Hippocampal formation (tissue), 2 donors: ENCODE results near the gene PRKN.

Source experiments
- DNase-seq, 2 donors: peaks; one replicate each; lab custom pipeline; 2025; lab: John Stamatoyannopoulos, UW

PRKN gene

DNA sequence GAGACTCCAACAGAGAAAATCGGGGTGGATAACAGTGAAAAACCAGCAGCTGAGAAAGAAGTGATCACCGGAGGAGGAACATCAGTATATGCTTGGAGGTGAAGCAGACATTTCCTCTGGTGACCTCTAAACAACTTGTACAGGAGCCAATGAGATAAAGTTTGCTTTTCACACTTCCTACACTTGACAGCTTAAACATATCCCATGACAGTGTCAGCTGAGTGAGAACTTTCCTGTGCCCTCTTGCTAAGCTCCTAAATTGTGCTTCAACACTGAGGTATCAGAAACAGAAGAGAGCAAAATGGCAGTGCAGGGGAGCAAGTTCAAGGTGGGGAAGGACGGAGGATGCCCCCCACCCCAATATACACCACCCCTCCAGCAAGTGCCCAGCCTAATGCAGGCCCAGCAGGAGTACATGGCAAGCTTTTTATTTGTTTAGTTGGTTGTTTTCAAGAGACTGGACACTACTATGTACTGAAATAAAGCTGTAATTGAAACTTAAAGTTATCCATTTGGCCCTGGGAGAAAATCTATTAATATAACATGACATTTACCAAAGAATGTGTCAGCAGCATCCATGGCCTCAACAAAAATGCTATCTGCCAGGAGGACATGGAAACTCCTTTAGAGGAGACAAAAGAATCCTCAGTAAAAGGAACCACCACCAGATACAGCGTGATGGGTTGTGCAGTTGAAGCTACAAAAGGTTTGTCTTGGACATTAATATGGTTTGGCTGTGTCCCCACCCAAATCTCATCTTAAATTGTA, 540.2 kb downstream of the PRKN start:
- DNase-seq = no peak

GRCh38 chr6:162184465-162184864, 543.1 kb downstream of the PRKN start:
- no peak for DNase-seq

DNA sequence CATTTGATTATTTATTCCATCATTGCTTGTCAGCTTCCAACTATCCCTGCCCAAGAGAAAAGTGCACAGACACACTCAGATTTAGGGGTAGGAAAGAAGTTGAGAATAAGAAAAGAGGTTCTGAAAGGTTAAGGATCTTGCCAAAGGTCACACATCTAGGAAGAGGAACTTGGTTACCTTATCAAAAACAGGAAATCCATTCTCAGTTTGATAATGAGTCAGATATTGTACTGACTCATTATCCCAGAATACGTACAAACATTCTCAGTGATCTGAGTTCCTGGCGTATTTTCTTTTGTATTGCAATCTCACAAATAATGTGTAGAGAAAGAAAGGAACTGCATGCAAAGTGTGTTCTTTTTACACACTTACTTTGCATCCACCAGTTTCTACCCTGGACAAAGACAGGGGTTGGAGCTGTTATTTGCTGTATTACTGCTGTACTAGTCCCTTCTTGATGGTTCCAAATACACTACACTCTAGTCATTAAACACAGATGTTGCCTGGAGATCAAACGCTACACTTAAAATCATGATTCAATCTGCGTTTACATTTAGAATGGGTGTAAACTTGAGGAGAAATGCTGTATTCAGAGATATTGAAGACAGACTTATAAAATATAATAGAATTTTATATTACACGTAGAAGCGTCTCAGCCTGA, 545.7 kb downstream of the PRKN start:
- DNase-seq = no peak

DNA sequence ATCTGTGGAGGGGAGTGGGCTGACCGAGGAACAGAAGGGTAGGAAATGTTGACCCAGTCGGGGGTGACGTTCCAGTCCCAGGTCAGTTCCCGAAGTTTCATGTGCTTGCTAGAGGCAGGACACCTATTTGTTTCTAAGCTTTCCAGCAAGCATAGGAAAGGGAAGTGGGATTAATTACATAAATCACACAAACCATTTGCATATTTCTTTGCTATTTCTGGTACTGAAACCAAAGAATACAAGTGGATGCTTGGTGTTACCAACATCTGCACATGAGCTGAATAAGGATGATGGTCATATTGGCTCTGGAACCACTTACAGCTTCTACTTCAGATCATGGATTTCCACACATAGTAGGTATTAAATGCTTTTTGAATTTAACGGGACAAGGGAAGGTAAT, 546.5 kb downstream of the PRKN start:
- DNase-seq = no peak

GRCh38 chr6:162179196-162179951, 548.2 kb downstream of the PRKN start:
- DNase-seq = no peak

DNA sequence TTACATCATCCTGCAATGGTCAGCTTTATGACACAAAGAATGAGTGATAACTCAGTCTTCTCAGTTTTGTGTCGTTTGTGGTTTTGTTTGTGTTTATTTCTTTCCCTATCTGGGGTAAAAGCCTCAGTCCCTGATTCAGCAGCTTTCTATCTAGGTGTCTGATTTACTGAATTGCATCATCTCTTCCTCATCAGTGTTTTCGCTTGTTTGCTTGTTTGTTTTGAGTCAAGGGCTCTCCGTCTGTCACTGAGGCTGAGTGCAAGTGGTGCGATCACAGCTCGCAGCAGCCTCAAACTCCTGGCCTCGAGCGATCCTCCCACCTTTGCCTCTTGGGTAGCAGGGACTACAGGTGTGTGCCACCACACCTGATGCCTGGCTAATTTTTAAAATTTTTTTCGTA, 548.9 kb downstream of the PRKN start:
- DNase-seq = no peak

GRCh38 chr6:162178266-162178665, 549.3 kb downstream of the PRKN start:
- DNase-seq = no peak

DNA sequence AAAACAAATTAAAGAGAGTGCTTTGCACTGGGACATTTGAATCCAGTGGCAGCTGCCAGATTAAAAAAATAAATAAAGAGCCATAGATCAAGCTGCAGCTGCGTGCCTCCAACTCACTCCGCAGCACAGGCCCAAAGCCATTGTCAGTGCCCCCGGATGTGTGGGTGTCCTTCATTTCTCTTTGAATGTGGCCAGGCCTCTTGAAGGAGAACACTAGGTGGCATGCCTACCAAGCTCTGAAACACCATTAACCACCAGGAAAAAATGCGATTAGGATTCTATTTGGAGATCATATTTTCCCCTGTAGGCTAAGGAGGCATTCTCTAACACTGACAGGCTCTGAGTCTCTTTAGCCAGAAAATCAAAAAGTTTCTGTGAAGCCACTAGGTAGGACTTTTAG, 549.8 kb downstream of the PRKN start:
- DNase-seq = peak; percentile 33 to 69

DNA sequence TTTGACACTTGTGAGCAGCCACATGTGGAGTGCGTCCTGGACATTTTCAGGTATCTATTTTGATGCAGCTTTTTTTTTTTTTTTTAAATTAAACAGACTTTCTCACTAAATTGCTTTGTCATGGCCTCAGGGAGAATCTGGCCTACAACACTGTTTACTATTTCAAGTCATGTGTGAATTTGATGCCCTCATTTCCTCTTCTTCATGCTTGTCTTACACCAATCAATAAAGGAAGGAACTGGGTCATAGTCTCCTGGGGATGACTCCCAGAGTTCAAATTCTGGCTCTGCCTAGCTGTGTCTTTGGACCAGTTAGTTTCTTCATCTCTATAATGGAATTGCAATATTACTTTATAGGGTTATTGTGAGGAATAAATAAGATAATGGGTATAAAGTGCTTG, 554.1 kb downstream of the PRKN start:
- no peak for DNase-seq

DNA sequence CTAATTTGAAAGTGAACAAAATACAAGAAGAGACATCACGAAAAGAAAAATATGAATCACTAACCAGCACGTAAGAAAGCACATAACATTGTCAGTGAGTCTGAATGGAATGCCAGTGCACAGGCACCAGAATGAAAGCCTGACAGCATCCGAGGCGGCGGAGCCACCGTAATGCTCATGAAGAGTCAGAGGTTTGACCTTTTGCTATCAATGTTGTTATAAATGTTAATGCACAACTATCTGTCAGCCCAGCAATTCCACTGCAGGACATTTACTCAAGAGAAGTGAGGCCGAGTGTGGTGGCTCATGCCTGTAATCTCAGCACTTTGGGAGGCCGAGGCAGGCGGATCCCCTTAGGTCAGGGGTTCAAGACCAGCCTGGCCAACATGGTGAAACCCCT, 562.1 kb downstream of the PRKN start:
- DNase-seq = no peak

- no peak for DNase-seq
These were observed 570.2 kb downstream of the PRKN start for GRCh38 chr6:162157167-162157870.

DNA sequence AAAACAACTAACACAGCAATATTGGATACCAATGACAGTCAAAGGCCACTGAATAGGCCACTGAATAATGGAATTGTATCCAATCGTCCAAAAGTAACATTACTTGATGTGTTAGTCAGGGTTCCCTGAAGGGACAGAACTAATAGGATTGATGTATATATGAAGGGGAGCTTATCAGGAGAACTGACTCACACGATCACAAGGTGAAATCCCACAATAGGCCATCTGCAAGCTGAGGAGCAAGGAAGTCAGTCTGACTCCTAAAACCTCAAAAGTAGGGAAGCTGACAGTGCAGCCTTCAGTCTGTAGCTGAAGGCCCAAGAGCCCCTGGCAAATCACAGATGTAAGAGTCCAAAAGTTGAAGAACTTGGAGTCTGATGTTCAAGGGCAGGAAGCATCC, 571.4 kb downstream of the PRKN start:
- DNase-seq = no peak

DNA sequence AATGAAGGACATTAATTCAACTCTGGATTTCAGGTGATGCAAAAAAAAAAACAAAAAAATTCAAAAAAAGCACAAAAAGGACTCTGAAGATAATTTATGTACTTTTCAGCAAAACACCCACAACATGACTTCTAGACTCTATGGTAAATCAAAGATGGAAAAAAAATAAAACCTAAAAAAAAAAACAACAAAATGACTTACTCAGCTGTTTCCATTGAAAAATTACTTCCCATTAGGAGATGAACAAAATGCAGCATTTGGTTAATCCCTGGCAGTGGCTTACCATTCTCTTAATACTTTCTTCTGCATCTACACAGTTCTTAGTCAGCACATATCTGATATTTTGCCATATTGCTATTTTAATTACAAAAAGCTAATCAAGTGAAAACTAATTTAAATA, 572.6 kb downstream of the PRKN start:
- no peak for DNase-seq

GRCh38 chr6:162154001-162154400, 573.6 kb downstream of the PRKN start:
- no peak for DNase-seq

GRCh38 chr6:162153120-162153519, 574.4 kb downstream of the PRKN start:
- DNase-seq = no peak

- DNase-seq = peak in 1 of 2 donors; percentile 13
These were observed 576.4 kb downstream of the PRKN start for GRCh38 chr6:162151021-162151665.

DNA sequence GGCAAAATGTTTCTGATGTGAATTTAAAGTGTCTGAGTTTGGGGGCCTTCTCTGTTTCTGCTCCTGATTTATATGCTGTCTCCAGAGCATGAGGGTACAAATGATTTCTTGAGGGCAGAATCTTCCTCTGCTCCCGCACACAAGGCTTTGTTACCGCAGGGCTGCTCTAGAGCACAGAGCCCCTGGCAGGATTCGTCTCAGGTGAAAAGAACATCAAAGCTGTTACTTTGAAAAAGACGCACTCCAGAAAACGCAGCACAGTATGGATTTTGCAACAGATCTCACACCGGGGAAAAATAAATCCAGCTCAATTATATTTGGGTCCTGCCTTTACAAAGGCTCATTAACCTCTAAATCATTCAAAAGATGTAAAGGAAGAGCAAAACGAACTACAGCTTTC, 577.3 kb downstream of the PRKN start:
- DNase-seq = no peak

DNA sequence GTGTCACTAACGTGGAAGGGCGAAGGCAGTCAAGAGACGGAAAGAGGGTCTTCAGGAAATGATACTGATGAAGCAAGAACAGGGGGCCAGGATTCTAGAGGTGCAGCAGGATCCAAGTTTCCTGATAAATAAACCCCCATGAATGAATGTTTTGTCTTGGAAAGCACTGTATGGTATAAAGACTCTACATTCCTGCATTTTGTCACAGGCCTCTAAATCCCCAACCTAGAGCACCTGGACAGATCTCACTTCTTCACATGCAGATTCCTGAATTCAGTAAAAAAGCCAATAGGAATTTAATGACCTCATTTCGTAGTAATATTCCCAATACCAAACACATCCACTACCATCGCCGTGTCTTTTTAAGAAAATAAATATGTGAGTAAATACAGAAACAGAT, 577.8 kb downstream of the PRKN start:
- DNase-seq = no peak

DNA sequence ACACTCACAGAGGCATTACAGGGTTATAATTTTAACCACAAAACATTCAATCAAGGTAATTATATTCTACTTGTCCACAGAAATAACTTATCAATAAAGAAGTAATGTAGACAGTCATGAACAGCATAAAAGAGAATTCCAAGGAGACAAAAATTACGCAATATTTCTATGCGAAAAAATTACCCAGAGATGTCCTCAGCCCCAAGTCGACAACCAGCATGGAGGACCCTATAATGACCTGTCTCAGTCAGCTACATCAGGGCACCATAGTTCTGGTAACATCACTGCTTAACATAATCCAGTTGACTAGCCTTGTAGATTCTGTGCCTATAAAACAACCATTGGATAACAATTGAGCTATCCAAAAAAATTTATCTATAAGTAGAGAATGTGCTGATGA, 579.8 kb downstream of the PRKN start:
- DNase-seq = no peak

DNA sequence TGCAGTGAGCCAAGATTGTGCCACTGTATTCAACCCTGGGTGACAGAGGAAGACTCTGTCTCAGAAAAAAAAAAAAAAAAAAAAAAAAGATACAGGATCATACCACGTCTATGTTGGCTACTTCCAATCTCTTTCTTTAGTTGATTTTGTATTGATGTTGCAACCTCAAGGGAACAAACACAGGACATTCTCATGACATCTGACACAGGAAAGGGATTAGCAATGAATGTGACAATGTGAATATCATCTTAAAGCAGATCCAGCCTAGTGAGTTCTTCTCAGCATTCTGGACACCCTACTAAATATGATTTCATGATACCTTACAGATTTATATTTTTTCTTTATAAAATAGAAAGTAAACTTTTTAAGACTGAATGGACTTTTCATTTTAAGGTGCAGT, 580.3 kb downstream of the PRKN start:
- DNase-seq = no peak

DNA sequence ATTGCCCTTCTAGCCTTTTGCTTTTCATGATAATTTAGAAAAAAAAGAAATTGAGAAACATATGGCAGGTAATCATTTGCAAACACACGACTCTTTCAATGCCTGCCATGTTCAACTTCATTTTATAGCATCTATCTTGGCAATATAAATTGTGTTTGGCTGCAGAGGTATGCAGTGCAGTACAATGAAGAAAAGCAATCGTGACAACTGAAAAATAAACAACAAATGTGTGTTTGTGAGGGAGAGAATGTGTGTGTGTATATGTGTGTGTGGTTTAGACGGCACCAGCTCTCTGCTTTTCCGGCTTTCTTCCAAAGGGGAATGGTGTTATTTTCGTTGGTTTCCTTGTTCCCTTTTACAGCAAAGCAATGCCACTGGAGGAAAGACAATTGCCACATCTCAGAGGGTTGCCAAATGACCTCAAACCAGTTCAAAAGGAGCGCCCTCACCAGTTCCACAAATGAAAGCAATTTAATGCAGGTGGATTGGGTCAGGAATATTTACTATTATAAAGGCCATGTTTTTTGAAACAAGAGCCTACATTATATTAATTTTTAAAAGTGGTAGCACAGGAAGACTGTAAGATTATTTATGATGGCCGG, 587.2 kb downstream of the PRKN start:
- no peak for DNase-seq
